Activated CD4-positive, alpha-beta T cell treated with anti-CD3 and anti-CD28 coated beads for 1 hour (primary cell): ENCODE results near the gene TSHZ2.
"Not testable (repeated sequence)": the region's sequence is repeated elsewhere in the genome, so short reads cannot be mapped to it uniquely, and the experiment has no call there.

Experiments used
- DNase-seq: peaks from one replicate; pipeline ENCODE4 v3.0.0-alpha.2; 2020

TSHZ2 gene

GRCh38 chr20:53071833-53072232, 99.7 kb downstream of the TSHZ2 start:
- no peak for DNase-seq

- DNase-seq, result no peak
Measured at GRCh38 chr20:53072923-53073579, 100.9 kb downstream of the TSHZ2 start.

GRCh38 chr20:53073636-53074415, 101.7 kb downstream of the TSHZ2 start:
- DNase-seq, result no peak

GRCh38 chr20:53074811-53075314, 102.7 kb downstream of the TSHZ2 start:
- DNase-seq, result no peak

- DNase-seq, result no peak
Measured at GRCh38 chr20:53076668-53077067, 104.5 kb downstream of the TSHZ2 start.

- no peak for DNase-seq
Measured at GRCh38 chr20:53077373-53078205, 105.4 kb downstream of the TSHZ2 start.

- DNase-seq, result no peak
Measured at GRCh38 chr20:53078761-53079160, 106.6 kb downstream of the TSHZ2 start.

- DNase-seq, result no peak
Measured at GRCh38 chr20:53079261-53079691, 107.1 kb downstream of the TSHZ2 start.

- no peak for DNase-seq
Measured at GRCh38 chr20:53079828-53080686, 107.9 kb downstream of the TSHZ2 start.

- DNase-seq, result no peak
Measured at GRCh38 chr20:53080687-53080962, 108.5 kb downstream of the TSHZ2 start.

GRCh38 chr20:53080969-53081871, 109.1 kb downstream of the TSHZ2 start:
- DNase-seq, result no peak

- no peak for DNase-seq
Measured at GRCh38 chr20:53081916-53082863, 110.0 kb downstream of the TSHZ2 start.

GRCh38 chr20:53083411-53083810, 111.3 kb downstream of the TSHZ2 start:
- DNase-seq, result no peak

- no peak for DNase-seq
Measured at GRCh38 chr20:53084408-53084997, 112.3 kb downstream of the TSHZ2 start.

GRCh38 chr20:53085720-53086119, 113.6 kb downstream of the TSHZ2 start:
- DNase-seq, result no peak

GRCh38 chr20:53087037-53087777, 115.0 kb downstream of the TSHZ2 start:
- no peak for DNase-seq

- DNase-seq, result no peak
Measured at GRCh38 chr20:53088786-53089185, 116.6 kb downstream of the TSHZ2 start.

GRCh38 chr20:53089851-53090250, 117.7 kb downstream of the TSHZ2 start:
- DNase-seq, result not testable (repeated sequence)

GRCh38 chr20:53091789-53092188, 119.6 kb downstream of the TSHZ2 start:
- no peak for DNase-seq
